Tibial artery (tissue), 4 donors: ENCODE measurements around the gene RHEB.

Experiments used
- DNase-seq, 2 donors: peaks; one replicate each; pipeline ENCODE4 v3.0.0-alpha.2; 2019
- H3K27ac ChIP-seq, 2 donors: fragments of 200-600 bp; sonication (generic) in 1 of 2; 1 replicate in 1 of 2; 2 replicates in 1 of 2; pipeline ENCODE4 v1.5.1; 2018 to 2019; ENCODE audit warnings: mild to moderate bottlenecking in 1 of 2
- H3K27me3 ChIP-seq, 2 donors: fragments of 200-600 bp; sonication (generic) in 1 of 2; one replicate each; pipeline versions ENCODE4 v1.5.1 to v1.6.0; 2016 to 2019
- H3K36me3 ChIP-seq, 3 donors: fragments of 200-600 bp; sonication (generic) in 2 of 3; one replicate each; pipeline ENCODE4 v1.5.1; 2016 to 2019; ENCODE audit warnings: mild to moderate bottlenecking in 2 of 3
- H3K4me1 ChIP-seq, 4 donors: fragments of 200-600 bp; sonication (generic) in 2 of 4; 1 replicate in 3 of 4; 2 replicates in 1 of 4; pipeline ENCODE4 v1.5.1; 2016 to 2019
- H3K4me3 ChIP-seq, 2 donors: fragments of 200-600 bp; sonication (generic) in 1 of 2; 1 replicate in 1 of 2; 2 replicates in 1 of 2; pipeline ENCODE4 v1.5.1; 2018 to 2019; ENCODE audit warnings: mild to moderate bottlenecking in 2 of 2
- H3K9me3 ChIP-seq, 3 donors: fragments of 200-600 bp; sonication (generic) in 1 of 3; one replicate each; pipeline ENCODE4 v1.5.1; 2016 to 2019
- CTCF ChIP-seq, 2 experiments: fragments of 200-600 bp in 1 of 2; fragments of 450-650 bp in 1 of 2; IDR thresholded peaks; one replicate each; pipeline ENCODE4 v1.5.1; 2017 to 2019; ENCODE audit warnings: antibody characterized with exemption in 2 of 2, mild to moderate bottlenecking in 1 of 2, moderate library complexity in 1 of 2
- intact Hi-C: fragments of 100-400 bp; cut with DNase I; formaldehyde crosslinking; loops from one replicate; pipeline ENCODE4 v1.15.0; 2023; ENCODE audit warnings: low total_unique reads

Gene RHEB

GRCh38 chr7:151519765-151520418 is at the start of gene RHEB:
Gene RHEB (minus strand): TSS chr7:151519895. CDS start chr7:151519511, 384 bp downstream.
- intact Hi-C loops: no loop called here
- H3K9me3 ChIP-seq: no peaks in the 10 kb centered on the region
- peaks cover 0 to 42% (median 21%) of the 10 kb centered on the region in 4 donors for H3K4me1 ChIP-seq
- H3K36me3 ChIP-seq: no peaks in the 10 kb centered on the region
- DNase-seq: peak; percentile 98 to 99
- no peaks in the 10 kb centered on the region for H3K27me3 ChIP-seq
- peak within 1 kb of the TSS; percentile 93 to 100 for H3K27ac ChIP-seq
- H3K4me3 ChIP-seq: peak within 1 kb of the TSS; percentile 84 to 92
- TF ChIP-seq CTCF (IDR thresholded peaks at IDR 0.05): no peak

GRCh38 chr7:151566897-151567320 is 47.2 kb upstream of the RHEB start:
- H3K36me3 ChIP-seq: peaks cover 36 to 54% (median 50%) of the 10 kb centered on the region in 3 donors
- peaks cover 0 to 17% (median 8%) of the 10 kb centered on the region in 4 donors for H3K4me1 ChIP-seq
- no peak overlapping the region for H3K4me3 ChIP-seq
- intact Hi-C loops: no loop called here
- H3K27me3 ChIP-seq: no peaks in the 10 kb centered on the region
- DNase-seq: peak in 1 of 2 donors; percentile 35
- TF ChIP-seq CTCF (IDR thresholded peaks at IDR 0.05): no peak
- H3K9me3 ChIP-seq: no peaks in the 10 kb centered on the region
- H3K27ac ChIP-seq: peak overlapping the region in 1 of 2 donors; percentile 38

- Histone ChIP-seq H3K27ac (no peak overlapping the region), H3K9me3 (no peaks in the 10 kb centered on the region), H3K4me1 (peaks cover 0 to 17% (median 8%) of the 10 kb centered on the region in 4 donors), H3K36me3 (peaks cover 47 to 68% (median 60%) of the 10 kb centered on the region in 3 donors), H3K27me3 (no peaks in the 10 kb centered on the region), H3K4me3 (no peak overlapping the region)
- TF ChIP-seq CTCF (IDR thresholded peaks at IDR 0.05): no peak
- intact Hi-C loops: no loop called here
- DNase-seq: no peak
These were observed 45.8 kb upstream of the RHEB start for GRCh38 chr7:151565541-151565940.

- intact Hi-C loops: no loop called here
- H3K4me1 ChIP-seq: peaks cover 0 to 4% (median 0%) of the 10 kb centered on the region in 4 donors
- H3K9me3 ChIP-seq: no peaks in the 10 kb centered on the region
- DNase-seq: no peak
- no peak overlapping the region for H3K27ac ChIP-seq
- H3K36me3 ChIP-seq: peaks cover 80 to 95% (median 88%) of the 10 kb centered on the region in 3 donors
- no peak for TF ChIP-seq CTCF (IDR thresholded peaks at IDR 0.05)
- H3K27me3 ChIP-seq: no peaks in the 10 kb centered on the region
- no peak overlapping the region for H3K4me3 ChIP-seq
These were observed 40.5 kb upstream of the RHEB start for GRCh38 chr7:151560243-151560642.

- no peak overlapping the region for H3K4me3 ChIP-seq
- no peak overlapping the region for H3K27ac ChIP-seq
- H3K4me1 ChIP-seq: peaks cover 0 to 4% (median 0%) of the 10 kb centered on the region in 4 donors
- no peaks in the 10 kb centered on the region for H3K27me3 ChIP-seq
- TF ChIP-seq CTCF (IDR thresholded peaks at IDR 0.05): no peak
- no peaks in the 10 kb centered on the region for H3K9me3 ChIP-seq
- intact Hi-C loops: no loop called here
- peaks cover 78 to 92% (median 90%) of the 10 kb centered on the region in 3 donors for H3K36me3 ChIP-seq
- DNase-seq: no peak
These were observed 40.0 kb upstream of the RHEB start for GRCh38 chr7:151559557-151560183.
